SK-N-MC (cell line): ENCODE data around the gene ASTN2.

ENCODE experiments used
- DNase-seq: peaks from one replicate; pipeline ENCODE4 v3.0.0-alpha.2; 2011; ENCODE audit warnings: low read depth, low spot score
- H3K27ac ChIP-seq: fragments of 200-600 bp; sonication (generic); 2 replicates; pipeline ENCODE4 v1.5.1; 2016; ENCODE audit warnings: mixed run types
- H3K36me3 ChIP-seq: fragments of 200-600 bp; sonication (generic); 2 replicates; pipeline ENCODE4 v1.6.1; 2017; ENCODE audit warnings: antibody characterized with exemption, low read length, mixed read lengths; ENCODE audit not compliant: insufficient read depth
- H3K4me3 ChIP-seq: fragments of 200-600 bp; sonication (generic); 2 replicates; pipeline ENCODE4 v1.5.1; 2016
- H3K9ac ChIP-seq: fragments of 200-600 bp; sonication (generic); 2 replicates; pipeline ENCODE4 v1.8.0; 2017; ENCODE audit warnings: mixed run types, mixed read lengths; ENCODE audit not compliant: insufficient read length
- H3K9me3 ChIP-seq: fragments of 200-600 bp; sonication (generic); 2 replicates; pipeline ENCODE4 v1.6.1; 2017; ENCODE audit warnings: low read depth, mild to moderate bottlenecking, antibody characterized with exemption, low read length, moderate library complexity, mixed read lengths
- EZH2 ChIP-seq: fragments of 200-600 bp; sonication (generic); IDR thresholded peaks from one replicate; pipeline ENCODE4 v1.6.1; 2017; ENCODE audit warnings: antibody characterized with exemption
- FOXP2 ChIP-seq: optimal IDR thresholded peaks from 2 replicates; pipeline ENCODE3; 2011; ENCODE audit warnings: mild to moderate bottlenecking, moderate library complexity; ENCODE audit not compliant: insufficient read depth; ENCODE audit errors: extremely low read length, control extremely low read depth
- POLR2AphosphoS5 ChIP-seq: IDR thresholded peaks from 2 replicates; pipeline ENCODE4 v1.6.1; 2012; ENCODE audit warnings: mild to moderate bottlenecking, low read depth, low read length, borderline replicate concordance

Gene ASTN2

DNA sequence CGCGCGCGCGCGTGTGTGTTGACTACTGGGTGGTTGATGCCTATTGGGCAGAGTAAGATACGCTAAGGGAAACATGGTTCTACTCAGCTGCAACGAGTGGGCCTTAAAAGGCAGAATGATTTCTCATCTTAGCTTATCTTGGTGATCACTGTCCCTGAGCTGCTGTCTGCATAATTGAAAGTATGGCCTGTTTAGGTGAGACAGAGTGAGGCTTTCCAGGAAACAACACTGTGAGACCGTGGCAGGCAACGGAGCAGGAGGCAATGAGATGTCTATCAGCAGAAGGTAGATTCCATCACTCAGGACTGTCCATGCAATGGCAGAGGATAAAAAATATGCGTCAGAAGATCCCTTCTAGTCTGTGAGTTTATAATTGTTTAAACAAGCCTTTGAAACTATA lies 450.6 kb downstream of the ASTN2 start:
- H3K9me3 ChIP-seq = no peaks in the 10 kb centered on the region
- TF ChIP-seq POLR2AphosphoS5 = no peak
- H3K9ac ChIP-seq = no peak overlapping the region
- H3K4me3 ChIP-seq = no peak overlapping the region
- no peak overlapping the region for H3K27ac ChIP-seq
- no peaks in the 10 kb centered on the region for H3K36me3 ChIP-seq
- DNase-seq = no peak

DNA sequence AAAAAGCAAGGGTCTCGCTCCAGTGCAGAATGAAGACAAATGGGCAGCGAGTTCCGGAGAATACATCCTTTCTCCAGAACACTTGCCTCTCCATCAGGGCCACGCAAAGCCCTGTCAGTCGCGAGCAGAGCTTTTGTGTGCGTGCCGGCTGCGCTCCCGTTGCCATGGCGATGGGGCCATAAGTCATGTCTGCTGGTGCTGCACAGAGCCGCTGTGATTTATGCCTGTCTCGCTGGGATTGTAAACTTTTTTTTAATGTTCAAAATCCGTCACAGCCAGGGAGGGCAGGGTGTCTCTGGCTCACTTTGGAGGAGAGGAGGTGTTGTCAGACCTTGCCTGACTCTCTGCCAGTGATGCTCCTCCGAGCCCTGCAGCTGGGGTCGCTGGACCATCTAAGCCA lies 455.0 kb downstream of the ASTN2 start:
- Histone ChIP-seq H3K27ac (no peak overlapping the region), H3K4me3 (no peak overlapping the region), H3K36me3 (no peaks in the 10 kb centered on the region), H3K9ac (no peak overlapping the region), H3K9me3 (no peaks in the 10 kb centered on the region)
- DNase-seq = no peak
- TF ChIP-seq EZH2 = no peak
- no peak for TF ChIP-seq POLR2AphosphoS5
- TF ChIP-seq FOXP2 = no peak

DNA sequence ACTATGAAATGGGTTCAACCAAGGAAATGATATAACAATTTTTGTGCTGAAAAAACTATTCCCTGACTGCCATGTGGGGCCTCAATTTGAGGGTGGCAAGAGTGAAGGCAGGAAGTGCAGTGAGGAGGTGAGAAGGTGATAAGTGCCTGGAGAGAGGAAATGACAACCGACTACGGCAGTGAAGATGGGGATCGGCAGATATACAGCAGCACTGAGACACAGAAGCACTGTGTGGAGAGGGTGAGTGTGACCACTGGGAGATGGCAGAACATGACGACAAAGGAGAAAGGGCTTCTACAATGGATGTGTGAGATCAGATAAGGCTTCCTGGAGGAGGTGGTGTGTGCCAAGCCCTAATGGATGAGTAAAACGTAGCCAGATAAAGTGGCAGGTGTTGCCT lies 456.0 kb downstream of the ASTN2 start:
- Histone ChIP-seq H3K9ac (no peak overlapping the region), H3K9me3 (no peaks in the 10 kb centered on the region), H3K27ac (no peak overlapping the region), H3K4me3 (no peak overlapping the region), H3K36me3 (no peaks in the 10 kb centered on the region)
- no peak for DNase-seq
- TF ChIP-seq POLR2AphosphoS5 = no peak
- no peak for TF ChIP-seq FOXP2
- no peak for TF ChIP-seq EZH2

DNA sequence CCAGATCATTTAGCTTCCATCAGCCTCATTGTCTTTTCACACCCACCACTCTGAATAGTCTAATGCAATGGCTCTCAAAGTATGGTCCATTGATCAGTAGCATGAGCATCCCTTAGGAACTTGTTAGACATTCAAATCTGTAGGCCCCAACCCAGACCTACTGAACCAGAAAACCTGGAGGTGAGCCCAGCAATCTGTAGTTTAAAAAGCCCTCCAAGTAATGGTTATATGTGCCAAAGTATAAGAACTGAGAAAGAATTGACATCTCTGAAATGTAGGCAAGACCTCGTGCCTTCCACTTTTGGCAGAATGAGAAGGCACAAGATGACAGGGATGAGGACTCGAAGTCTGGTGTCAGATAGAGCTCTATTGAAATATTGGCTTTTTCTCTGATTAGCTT lies 460.1 kb downstream of the ASTN2 start:
- H3K9ac ChIP-seq = no peak overlapping the region
- no peak for DNase-seq
- TF ChIP-seq FOXP2 = no peak
- no peak for TF ChIP-seq POLR2AphosphoS5
- TF ChIP-seq EZH2 = no peak
- H3K4me3 ChIP-seq = no peak overlapping the region
- no peaks in the 10 kb centered on the region for H3K36me3 ChIP-seq
- no peak overlapping the region for H3K27ac ChIP-seq
- no peaks in the 10 kb centered on the region for H3K9me3 ChIP-seq

DNA sequence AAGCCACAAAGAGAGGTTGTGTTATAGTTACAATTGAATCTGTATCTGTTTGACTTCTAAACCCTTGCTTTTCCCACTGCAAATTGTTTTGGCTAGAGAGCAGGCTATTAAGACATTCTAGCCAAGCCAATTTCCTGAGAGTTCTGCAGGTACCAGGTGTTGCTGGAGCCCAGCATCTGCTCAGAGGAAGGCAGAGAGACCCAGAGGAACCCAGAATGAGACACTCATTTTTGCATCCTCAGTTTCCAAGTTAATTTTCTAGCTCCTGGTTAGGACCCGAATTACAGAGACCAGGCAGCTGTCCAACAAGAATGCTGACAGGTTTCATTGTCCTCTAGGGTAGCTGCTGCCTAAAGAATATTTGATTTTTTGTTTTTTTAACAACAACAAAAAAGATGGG lies 461.6 kb downstream of the ASTN2 start:
- Histone ChIP-seq H3K27ac (no peak overlapping the region), H3K4me3 (no peak overlapping the region), H3K9me3 (no peaks in the 10 kb centered on the region), H3K36me3 (no peaks in the 10 kb centered on the region), H3K9ac (no peak overlapping the region)
- no peak for DNase-seq
- TF ChIP-seq POLR2AphosphoS5 = no peak
- TF ChIP-seq FOXP2 = no peak
- no peak for TF ChIP-seq EZH2

DNA sequence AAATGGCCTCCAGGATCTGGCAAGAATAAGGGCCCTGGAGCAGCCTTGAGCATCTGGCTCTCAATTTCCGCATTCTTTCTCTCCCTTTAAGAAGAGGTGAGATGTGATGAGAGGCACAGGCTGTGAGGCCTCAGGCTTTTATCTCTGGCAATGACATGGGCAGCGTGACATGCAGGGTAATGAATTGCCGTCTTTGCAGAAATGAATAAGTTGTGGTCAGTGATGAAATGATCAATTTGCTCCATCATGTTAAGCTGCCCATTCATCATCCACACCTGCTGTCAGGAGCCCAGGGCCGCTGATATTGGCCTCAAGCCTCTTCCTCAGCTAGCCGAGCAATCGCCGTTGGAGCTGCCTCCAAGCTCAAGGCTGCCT lies 462.4 kb downstream of the ASTN2 start:
- DNase-seq = no peak
- no peak overlapping the region for H3K27ac ChIP-seq
- TF ChIP-seq FOXP2 = no peak
- TF ChIP-seq EZH2 = no peak
- TF ChIP-seq POLR2AphosphoS5 = no peak
- H3K9me3 ChIP-seq = no peaks in the 10 kb centered on the region
- no peak overlapping the region for H3K4me3 ChIP-seq
- H3K9ac ChIP-seq = no peak overlapping the region
- H3K36me3 ChIP-seq = no peaks in the 10 kb centered on the region

DNA sequence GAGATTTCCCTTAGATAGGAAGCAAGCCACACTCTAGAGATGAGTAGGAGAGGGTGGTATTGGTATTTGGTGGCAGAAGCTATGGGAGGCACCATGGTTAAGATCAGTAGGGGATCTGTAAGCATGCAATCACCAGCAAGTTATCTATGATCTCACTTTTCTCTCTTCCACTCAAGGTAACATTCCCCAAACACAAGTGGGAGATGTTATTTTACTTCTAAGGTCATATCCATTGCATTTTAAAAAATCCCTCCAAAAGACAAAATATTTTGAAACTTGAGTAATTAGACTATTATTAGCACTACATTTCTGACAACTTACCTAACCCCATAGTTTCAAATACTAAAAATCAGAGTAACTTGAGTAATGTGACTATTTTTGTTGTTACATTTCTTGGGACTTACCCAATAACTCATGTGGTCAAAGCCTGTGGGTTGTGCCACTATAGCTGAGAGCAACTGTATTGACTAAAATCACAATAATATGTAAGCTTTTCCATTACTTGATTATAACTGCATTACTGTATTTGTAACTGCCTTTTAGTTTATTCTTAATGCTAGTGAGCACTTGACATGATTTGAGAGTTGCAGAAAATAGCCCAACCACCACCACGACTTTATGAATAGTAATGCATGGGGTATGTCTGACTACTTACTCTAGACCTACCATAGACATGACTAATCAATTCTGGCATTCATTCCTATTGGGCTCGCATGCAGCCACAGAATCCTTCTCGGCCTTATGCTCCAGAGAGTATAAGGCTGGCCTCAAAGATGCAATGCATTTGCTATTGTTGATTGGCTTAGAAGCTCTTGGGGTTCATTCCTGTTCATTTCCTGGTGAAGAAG lies 463.0 kb downstream of the ASTN2 start:
- Histone ChIP-seq H3K27ac (no peak overlapping the region), H3K4me3 (no peak overlapping the region)
- DNase-seq = no peak

DNA sequence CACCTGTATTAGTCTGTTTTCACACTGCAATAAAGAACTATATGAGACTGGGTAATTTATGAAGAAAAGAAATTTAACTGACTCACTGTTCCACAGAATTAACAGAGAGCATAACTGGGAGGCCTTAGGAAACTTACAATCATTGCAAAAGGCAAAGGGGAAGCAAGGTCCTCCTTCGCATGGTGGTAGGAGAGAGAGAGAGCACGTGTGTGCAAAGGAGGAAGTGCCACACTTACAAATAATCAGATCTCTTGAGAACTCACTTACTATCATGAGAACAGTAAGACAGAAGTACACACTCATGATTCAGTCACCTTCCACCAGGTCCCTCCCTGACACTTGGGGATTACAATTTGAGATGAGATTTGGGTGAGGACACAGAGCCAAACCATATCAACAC lies 469.0 kb downstream of the ASTN2 start:
- TF ChIP-seq POLR2AphosphoS5 = no peak
- TF ChIP-seq FOXP2 = no peak
- no peak for TF ChIP-seq EZH2
- H3K9me3 ChIP-seq = no peaks in the 10 kb centered on the region
- H3K27ac ChIP-seq = no peak overlapping the region
- no peak overlapping the region for H3K9ac ChIP-seq
- H3K4me3 ChIP-seq = no peak overlapping the region
- no peak for DNase-seq
- H3K36me3 ChIP-seq = no peaks in the 10 kb centered on the region

More for the DNA sequence above, 463.0 kb downstream of the ASTN2 start:
- no peaks in the 10 kb centered on the region for H3K36me3 ChIP-seq
- no peak overlapping the region for H3K9ac ChIP-seq
- no peaks in the 10 kb centered on the region for H3K9me3 ChIP-seq
- TF ChIP-seq EZH2 (no peak), FOXP2 (no peak), POLR2AphosphoS5 (no peak)
